Fibroblast of lung (primary cell): ENCODE results near the gene SIVA1. TPM values are rescaled to one million over a fixed set of nuclear protein-coding genes. Genes with fewer than 3 reads are reported as not detected.

Source experiments
- DNase-seq, 2 donors: peaks; one replicate each; pipeline versions ENCODE4 v3.0.0 to v3.0.0-alpha.2; 2010; ENCODE audit warnings: low read depth in 2 of 2
- H2AFZ ChIP-seq: 2 replicates; pipeline ENCODE4 v1.5.1; 2012; ENCODE audit warnings: low read length, control low read depth, inconsistent platforms
- H3K27ac ChIP-seq: 2 replicates; pipeline ENCODE4 v1.5.1; 2011; ENCODE audit warnings: low read length, control low read depth; ENCODE audit not compliant: insufficient read depth
- H3K27me3 ChIP-seq: 2 replicates; pipeline ENCODE4 v1.5.1; 2011; ENCODE audit warnings: mild to moderate bottlenecking, low read length; ENCODE audit not compliant: control insufficient read depth, insufficient read depth
- H3K36me3 ChIP-seq: 2 replicates; pipeline ENCODE4 v1.5.1; 2011; ENCODE audit warnings: low read length; ENCODE audit not compliant: control insufficient read depth, insufficient read depth
- H3K4me1 ChIP-seq: 2 replicates; pipeline ENCODE4 v1.5.1; 2011; ENCODE audit warnings: low read length; ENCODE audit not compliant: control insufficient read depth, insufficient read depth; ENCODE audit errors: extremely low read depth
- H3K4me2 ChIP-seq: 2 replicates; pipeline ENCODE4 v1.5.1; 2011; ENCODE audit warnings: low read length, control low read depth; ENCODE audit not compliant: insufficient read depth; ENCODE audit errors: extremely low read depth
- H3K4me3 ChIP-seq, 4 experiments: fragments of 200-600 bp in 1 of 4; sonication (generic) in 1 of 4; replicated peaks in 1 of 4; 2 replicates each; pipeline ENCODE4 v1.5.1; 2011 to 2016; ENCODE audit warnings: low read length in 4 of 4, low read depth in 3 of 4, mild to moderate bottlenecking in 3 of 4, control low read depth in 2 of 4, inconsistent platforms in 1 of 4, mixed read lengths in 1 of 4; ENCODE audit not compliant: insufficient read depth in 1 of 4; ENCODE audit errors: control extremely low read depth in 1 of 4
- H3K79me2 ChIP-seq: 2 replicates; pipeline ENCODE4 v1.5.1; 2012; ENCODE audit warnings: mild to moderate bottlenecking, low read length, inconsistent platforms; ENCODE audit not compliant: control insufficient read depth, insufficient read depth
- H3K9ac ChIP-seq: 2 replicates; pipeline ENCODE4 v1.5.1; 2011; ENCODE audit warnings: mild to moderate bottlenecking, low read length, control low read depth; ENCODE audit not compliant: insufficient read depth
- H3K9me3 ChIP-seq: 2 replicates; pipeline ENCODE4 v1.5.1; 2012; ENCODE audit warnings: low read depth, low read length; ENCODE audit not compliant: control insufficient read depth, insufficient read depth
- H4K20me1 ChIP-seq: 2 replicates; pipeline ENCODE4 v1.5.1; 2011; ENCODE audit warnings: low read length; ENCODE audit not compliant: control insufficient read depth, insufficient read depth; ENCODE audit errors: extremely low read depth
- CTCF ChIP-seq, 2 donors: IDR thresholded peaks in 1 of 2; conservative IDR thresholded peaks in 1 of 2; 1 replicate in 1 of 2; 2 replicates in 1 of 2; pipeline ENCODE4 v1.5.1; 2011 to 2012; ENCODE audit warnings: low read length in 2 of 2, control low read depth in 1 of 2, inconsistent platforms in 1 of 2, low read depth in 1 of 2, mild to moderate bottlenecking in 1 of 2
- EZH2 ChIP-seq: IDR thresholded peaks from 2 replicates; pipeline ENCODE4 v1.5.1; 2012; ENCODE audit warnings: low read length, control low read depth, mild to moderate bottlenecking; ENCODE audit errors: missing control alignments
- polyA plus RNA-seq, 2 donors: library from polyadenylated mRNA; depleted of rRNA in 1 of 2; stranded (reverse) in 1 of 2; unstranded in 1 of 2; fragments of >200 nt; gene quantifications; 2 replicates each; pipeline ENCODE4 v1.2.1, GENCODE V29; 2011 to 2012; ENCODE audit warnings: missing spikeins in 1 of 2
- total RNA-seq: library from RNA; depleted of rRNA; stranded (reverse); fragments of >200 nt; gene quantifications from 2 replicates; pipeline ENCODE4 v1.2.1, GENCODE V29; 2014

Gene SIVA1
- total and polyA plus RNA-seq, 2 donors (not counting 1 experiment from before 2014, with no cell fraction given): 26.1 to 65.1 TPM

GRCh38 chr14:104789752-104790743 is 37.1 kb downstream of the SIVA1 start:
- H3K27me3 ChIP-seq: no peaks in the 10 kb centered on the region
- no peak overlapping the region for H3K27ac ChIP-seq
- DNase-seq: no peak
- peaks cover 57% of the 10 kb centered on the region for H3K79me2 ChIP-seq
- H3K9me3 ChIP-seq: no peaks in the 10 kb centered on the region
- no peak overlapping the region for H3K4me3 ChIP-seq
- H3K4me2 ChIP-seq: no peak overlapping the region
- TF ChIP-seq CTCF (conservative IDR thresholded peaks at IDR 0.05 in 1 of 2, IDR thresholded peaks at IDR 0.05 in 1 of 2; ENCODE audit: low read depth in 1 of 2, low read length in 2 of 2) (no peak), EZH2 (no peak)
- no peaks in the 10 kb centered on the region for H4K20me1 ChIP-seq
- peaks cover 5% of the 10 kb centered on the region for H3K4me1 ChIP-seq
- H3K9ac ChIP-seq: no peak overlapping the region
- H3K36me3 ChIP-seq: peaks cover 15% of the 10 kb centered on the region
- H2AFZ ChIP-seq: no peak overlapping the region

DNA sequence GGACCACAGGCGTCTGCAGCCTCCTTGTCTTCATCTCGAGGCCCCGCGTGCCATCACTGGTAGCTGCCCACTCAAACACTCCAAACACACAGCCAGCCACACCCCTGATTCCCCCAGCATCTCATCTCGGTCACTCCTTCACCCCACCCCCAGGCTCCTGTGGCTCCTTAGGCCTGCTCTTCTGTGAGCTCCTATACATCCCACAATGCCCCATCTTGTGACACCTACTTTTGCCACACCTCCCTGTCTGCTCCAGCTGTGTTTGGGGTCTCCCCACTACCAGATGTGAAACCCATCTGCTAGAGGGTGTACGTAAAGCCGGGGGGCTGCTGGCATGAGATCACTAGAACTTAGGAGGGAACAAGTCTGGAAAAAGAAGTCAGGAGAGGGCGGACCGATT is 38.5 kb downstream of the SIVA1 start:
- H3K4me3 ChIP-seq: no peak overlapping the region
- peaks cover 14% of the 10 kb centered on the region for H3K36me3 ChIP-seq
- peaks cover 7% of the 10 kb centered on the region for H3K4me1 ChIP-seq
- H3K9me3 ChIP-seq: no peaks in the 10 kb centered on the region
- H3K79me2 ChIP-seq: peaks cover 57% of the 10 kb centered on the region
- no peaks in the 10 kb centered on the region for H3K27me3 ChIP-seq
- H3K27ac ChIP-seq: no peak overlapping the region
- no peak for TF ChIP-seq EZH2
- no peak for TF ChIP-seq CTCF (conservative IDR thresholded peaks at IDR 0.05 in 1 of 2, IDR thresholded peaks at IDR 0.05 in 1 of 2; ENCODE audit: low read depth in 1 of 2, low read length in 2 of 2)
- no peak overlapping the region for H2AFZ ChIP-seq
- no peak for DNase-seq
- H3K4me2 ChIP-seq: no peak overlapping the region
- H3K9ac ChIP-seq: no peak overlapping the region
- H4K20me1 ChIP-seq: no peaks in the 10 kb centered on the region

DNA sequence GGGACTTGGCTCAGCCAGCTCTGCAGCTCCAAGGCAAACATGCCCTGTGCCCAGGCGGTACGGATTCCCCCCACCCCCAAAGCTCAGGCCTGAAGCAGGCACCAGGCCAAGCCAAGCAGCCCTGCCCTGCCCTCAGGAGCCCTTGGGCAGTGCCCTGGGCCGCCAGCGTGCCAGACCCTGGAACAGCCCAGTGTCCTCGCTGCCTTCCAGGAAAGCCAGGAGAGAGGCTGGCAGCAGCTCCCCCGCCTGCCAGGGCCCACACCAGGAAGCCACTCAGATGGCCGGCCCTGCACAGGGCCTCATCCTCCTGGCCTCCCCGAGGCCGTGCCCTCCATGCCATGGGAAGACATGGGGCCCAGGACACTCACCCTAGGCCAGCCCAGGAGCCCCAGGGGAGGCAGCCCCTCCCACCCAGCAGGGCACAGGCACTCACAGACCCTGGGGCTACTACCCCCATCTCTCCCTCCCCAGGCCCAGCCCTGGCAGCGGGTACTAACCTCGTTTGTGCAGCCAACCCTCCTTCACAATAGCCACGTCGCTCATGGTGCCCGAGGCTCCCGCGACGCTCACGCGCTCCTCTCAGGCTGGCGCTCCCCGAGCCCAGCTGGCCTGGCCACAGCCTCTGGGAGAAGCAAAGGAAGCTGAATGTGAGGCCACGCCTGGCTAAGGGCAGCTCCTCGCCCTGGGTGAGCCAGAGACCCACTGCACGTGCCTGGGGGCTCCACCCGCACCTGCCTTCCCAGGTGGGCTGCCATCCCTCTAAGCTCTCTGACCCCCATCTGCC is 39.3 kb downstream of the SIVA1 start:
- Histone ChIP-seq H3K9me3 (no peaks in the 10 kb centered on the region), H3K4me2 (no peak overlapping the region), H3K4me1 (peaks cover 7% of the 10 kb centered on the region), H2AFZ (no peak overlapping the region), H3K36me3 (peaks cover 14% of the 10 kb centered on the region), H3K27ac (no peak overlapping the region), H3K9ac (no peak overlapping the region), H4K20me1 (no peaks in the 10 kb centered on the region), H3K27me3 (no peaks in the 10 kb centered on the region), H3K4me3 (no peak overlapping the region), H3K79me2 (peaks cover 57% of the 10 kb centered on the region)
- no peak for DNase-seq
- TF ChIP-seq CTCF (conservative IDR thresholded peaks at IDR 0.05 in 1 of 2, IDR thresholded peaks at IDR 0.05 in 1 of 2; ENCODE audit: low read depth in 1 of 2, low read length in 2 of 2) (no peak), EZH2 (no peak)
